ENCODE measurements around the gene KLHL21. TPM values are rescaled to one million over a fixed set of nuclear protein-coding genes. Genes with fewer than 3 reads are reported as not detected.

KLHL21 gene
- total RNA-seq, 1 experiment from 2014 or later = 38.0 TPM

GRCh38 chr1:6635161-6635909, 32.7 kb upstream of the KLHL21 start:
- CTCF ChIA-PET = no interaction called here
- BruUV-seq (replicated peaks) = no TSS peak
- POLR2A ChIA-PET (ENCODE audit: low non-redundant PET) = no interaction called here
- H3K27ac ChIP-seq (ENCODE audit: low read depth, low read length, poor library complexity, severe bottlenecking) = no peak overlapping the region
- no peaks in the 10 kb centered on the region for H3K4me1 ChIP-seq (ENCODE audit: insufficient read depth, low read length, poor library complexity, severe bottlenecking)
- intact Hi-C loops (cut with micrococcal nuclease; ENCODE audit: unreplicated experiment) = no loop called here
- no peaks in the 10 kb centered on the region for H3K27me3 ChIP-seq (replicated peaks; ENCODE audit: insufficient read depth, low read depth, low read length, poor library complexity)
- H3K9me3 ChIP-seq (ENCODE audit: low read depth, low read length, poor library complexity, severe bottlenecking) = no peaks in the 10 kb centered on the region
- peaks cover 76% of the 10 kb centered on the region for H3K36me3 ChIP-seq (ENCODE audit: insufficient read depth, low read length, poor library complexity, severe bottlenecking)
- H3K4me3 ChIP-seq (ENCODE audit: low read depth, low read length, poor library complexity, severe bottlenecking) = no peak overlapping the region
- TF ChIP-seq EZH2 (IDR thresholded peaks at IDR 0.05; ENCODE audit: borderline replicate concordance, low read depth, low read length, poor library complexity, severe bottlenecking) = no peak
- TF ChIP-seq CTCF (conservative IDR thresholded peaks at IDR 0.05; ENCODE audit: low read depth, low read length) = no peak
- DNase-seq (ENCODE audit: low spot score) = no peak

GRCh38 chr1:6634371-6635052, 31.8 kb upstream of the KLHL21 start:
- BruUV-seq (replicated peaks) = TSS peak; percentile 79
- H3K27me3 ChIP-seq (replicated peaks; ENCODE audit: insufficient read depth, low read depth, low read length, poor library complexity) = no peaks in the 10 kb centered on the region
- ChIA-PET CTCF (no interaction called here), POLR2A (ENCODE audit: low non-redundant PET) (no interaction called here)
- TF ChIP-seq CTCF (conservative IDR thresholded peaks at IDR 0.05; ENCODE audit: low read depth, low read length) (peak; percentile 56), EZH2 (IDR thresholded peaks at IDR 0.05; ENCODE audit: borderline replicate concordance, low read depth, low read length, poor library complexity, severe bottlenecking) (no peak)
- peaks cover 79% of the 10 kb centered on the region for H3K36me3 ChIP-seq (ENCODE audit: insufficient read depth, low read length, poor library complexity, severe bottlenecking)
- H3K27ac ChIP-seq (ENCODE audit: low read depth, low read length, poor library complexity, severe bottlenecking) = no peak overlapping the region
- intact Hi-C loops (cut with micrococcal nuclease; ENCODE audit: unreplicated experiment) = no loop called here
- DNase-seq (ENCODE audit: low spot score) = peak; percentile 45
- H3K9me3 ChIP-seq (ENCODE audit: low read depth, low read length, poor library complexity, severe bottlenecking) = no peaks in the 10 kb centered on the region
- no peak overlapping the region for H3K4me3 ChIP-seq (ENCODE audit: low read depth, low read length, poor library complexity, severe bottlenecking)
- no peaks in the 10 kb centered on the region for H3K4me1 ChIP-seq (ENCODE audit: insufficient read depth, low read length, poor library complexity, severe bottlenecking)

- H3K4me3 ChIP-seq (ENCODE audit: low read depth, low read length, poor library complexity, severe bottlenecking) = no peak overlapping the region
- H3K9me3 ChIP-seq (ENCODE audit: low read depth, low read length, poor library complexity, severe bottlenecking) = no peaks in the 10 kb centered on the region
- no TSS peak for BruUV-seq (replicated peaks)
- no peaks in the 10 kb centered on the region for H3K27me3 ChIP-seq (replicated peaks; ENCODE audit: insufficient read depth, low read depth, low read length, poor library complexity)
- peaks cover 87% of the 10 kb centered on the region for H3K36me3 ChIP-seq (ENCODE audit: insufficient read depth, low read length, poor library complexity, severe bottlenecking)
- H3K27ac ChIP-seq (ENCODE audit: low read depth, low read length, poor library complexity, severe bottlenecking) = no peak overlapping the region
- TF ChIP-seq CTCF (conservative IDR thresholded peaks at IDR 0.05; ENCODE audit: low read depth, low read length) (no peak), EZH2 (IDR thresholded peaks at IDR 0.05; ENCODE audit: borderline replicate concordance, low read depth, low read length, poor library complexity, severe bottlenecking) (no peak)
- no peaks in the 10 kb centered on the region for H3K4me1 ChIP-seq (ENCODE audit: insufficient read depth, low read length, poor library complexity, severe bottlenecking)
- POLR2A ChIA-PET (ENCODE audit: low non-redundant PET) = interaction anchor here (0.7 kb wide), 1 partner anchor 126 kb away, joined by 7 read pairs; no protein-coding TSS in a partner anchor
- intact Hi-C loops (cut with micrococcal nuclease; ENCODE audit: unreplicated experiment) = no loop called here
- CTCF ChIA-PET = no interaction called here
- no peak for DNase-seq (ENCODE audit: low spot score)
Observed at GRCh38 chr1:6632588-6633514, 30.2 kb upstream of the KLHL21 start.

Measured in A673 (cell line).